GM23338 (cell line): Measurements from ENCODE around the gene OR11H7. TPM values are rescaled to one million over a fixed set of nuclear protein-coding genes. Genes with fewer than 3 reads are reported as not detected.

Source experiments
- ATAC-seq: fragments of 200-7000 bp; cut with Tn5 transposase; 3 replicates; pipeline ENCODE4 v1.9.1; 2020
- DNase-seq: peaks from one replicate; pipeline ENCODE4 v3.0.0-alpha.2; 2015; ENCODE audit warnings: low spot score
- H2AFZ ChIP-seq: fragments of 200-600 bp; sonication (generic); 2 replicates; pipeline ENCODE4 v1.8.0; 2016; ENCODE audit warnings: antibody characterized with exemption, mild to moderate bottlenecking, moderate library complexity
- H3F3A ChIP-seq: fragments of 200-600 bp; sonication (generic); replicated peaks from 2 replicates; pipeline ENCODE4 v1.8.0; 2017; ENCODE audit warnings: antibody characterized with exemption, mixed run types, low read depth
- H3K27ac ChIP-seq: fragments of 200-600 bp; sonication (generic); 2 replicates; pipeline ENCODE4 v1.6.1; 2016; ENCODE audit warnings: low read depth
- H3K27me3 ChIP-seq: fragments of 200-600 bp; sonication (generic); 2 replicates; pipeline ENCODE4 v1.8.0; 2016; ENCODE audit warnings: mild to moderate bottlenecking, mixed run types, moderate library complexity; ENCODE audit not compliant: insufficient read depth
- H3K36me3 ChIP-seq: fragments of 200-600 bp; sonication (generic); 2 replicates; pipeline ENCODE4 v1.8.0; 2016; ENCODE audit warnings: mild to moderate bottlenecking; ENCODE audit not compliant: insufficient read depth
- H3K4me1 ChIP-seq: fragments of 200-600 bp; sonication (generic); 2 replicates; pipeline ENCODE4 v1.8.0; 2016; ENCODE audit warnings: mild to moderate bottlenecking, moderate library complexity; ENCODE audit not compliant: insufficient read depth
- H3K4me2 ChIP-seq: fragments of 200-600 bp; sonication (generic); 2 replicates; pipeline ENCODE4 v1.7.1; 2017; ENCODE audit warnings: mixed run types
- H3K4me3 ChIP-seq: fragments of 200-600 bp; sonication (generic); 2 replicates; pipeline ENCODE4 v1.6.1; 2016; ENCODE audit warnings: mixed run types
- H3K79me2 ChIP-seq: fragments of 200-600 bp; sonication (generic); replicated peaks from 2 replicates; pipeline ENCODE4 v1.8.0; 2017; ENCODE audit warnings: mild to moderate bottlenecking; ENCODE audit not compliant: insufficient read depth
- H3K9me2 ChIP-seq: fragments of 200-600 bp; sonication (generic); 2 replicates; pipeline ENCODE4 v1.8.0; 2017; ENCODE audit not compliant: insufficient read depth
- H4K20me1 ChIP-seq: fragments of 200-600 bp; sonication (generic); replicated peaks from 2 replicates; pipeline ENCODE4 v1.8.0; 2017; ENCODE audit warnings: mild to moderate bottlenecking; ENCODE audit not compliant: insufficient read depth
- H3K27ac Mint-ChIP-seq: 2 replicates; pipeline ENCODE4 v1.8.0; 2020; ENCODE audit warnings: inconsistent platforms, mild to moderate bottlenecking, moderate library complexity, mixed read lengths
- H3K27me3 Mint-ChIP-seq: 3 replicates; pipeline ENCODE4 v1.8.0; 2022; ENCODE audit warnings: low read depth, mild to moderate bottlenecking, moderate library complexity, mixed read lengths, inconsistent platforms; ENCODE audit not compliant: insufficient read depth, poor library complexity
- H3K36me3 Mint-ChIP-seq: 3 replicates; pipeline ENCODE4 v1.8.0; 2021; ENCODE audit warnings: low read depth, mild to moderate bottlenecking, inconsistent platforms, moderate library complexity, mixed read lengths
- H3K4me1 Mint-ChIP-seq: 3 replicates; pipeline ENCODE4 v1.8.0; 2020; ENCODE audit warnings: mild to moderate bottlenecking, inconsistent platforms, mixed read lengths
- H3K4me3 Mint-ChIP-seq: 3 replicates; pipeline ENCODE4 v1.8.0; 2021; ENCODE audit warnings: moderate library complexity, mild to moderate bottlenecking, inconsistent platforms, mixed read lengths
- H3K9me3 Mint-ChIP-seq: 3 replicates; pipeline ENCODE4 v1.8.0; 2020; ENCODE audit warnings: moderate library complexity, mild to moderate bottlenecking, inconsistent platforms, mixed read lengths
- CREB1 ChIP-seq: fragments of 250-450 bp; sonication (Bioruptor Pico); IDR thresholded peaks from 2 replicates; pipeline ENCODE4 v1.5.0; 2020; ENCODE audit warnings: low read depth, mild to moderate bottlenecking, moderate library complexity
- CTCF ChIP-seq, 2 experiments: fragments of 200-600 bp in 1 of 2; sonication (generic) in 1 of 2; conservative IDR thresholded peaks; 2 replicates each; pipeline versions ENCODE4 v1.5.1 to v1.6.1; 2016 to 2017; ENCODE audit warnings: antibody characterized with exemption in 2 of 2, low read depth in 2 of 2, mild to moderate bottlenecking in 2 of 2, moderate library complexity in 1 of 2
- ETS1 ChIP-seq: IDR thresholded peaks from 2 replicates; pipeline ENCODE4 v1.6.1; 2016; ENCODE audit warnings: antibody characterized with exemption
- EZH2 ChIP-seq: fragments of 200-600 bp; sonication (generic); IDR thresholded peaks from one replicate; pipeline ENCODE4 v1.8.0; 2017; ENCODE audit warnings: antibody characterized with exemption, mild to moderate bottlenecking, low read depth; ENCODE audit not compliant: unreplicated experiment
- EZH2phosphoT487 ChIP-seq: fragments of 200-600 bp; sonication (generic); IDR thresholded peaks from one replicate; pipeline ENCODE4 v1.8.1; 2018; ENCODE audit warnings: antibody characterized with exemption; ENCODE audit not compliant: unreplicated experiment
- JUNB ChIP-seq: IDR thresholded peaks from one replicate; pipeline ENCODE4 v1.6.1; 2016; ENCODE audit warnings: antibody characterized with exemption; ENCODE audit not compliant: unreplicated experiment
- NANOG ChIP-seq: IDR thresholded peaks from 2 replicates; pipeline ENCODE4 v1.6.1; 2016; ENCODE audit warnings: antibody characterized with exemption, borderline replicate concordance
- POLR2AphosphoS5 ChIP-seq: IDR thresholded peaks from 2 replicates; pipeline ENCODE4 v1.6.1; 2016; ENCODE audit warnings: antibody characterized with exemption, low read depth
- REST ChIP-seq: IDR thresholded peaks from one replicate; pipeline ENCODE4 v1.6.1; 2018; ENCODE audit warnings: antibody characterized with exemption; ENCODE audit not compliant: unreplicated experiment
- STAT1 ChIP-seq: IDR thresholded peaks from one replicate; pipeline ENCODE4 v1.6.1; 2016; ENCODE audit warnings: antibody characterized with exemption; ENCODE audit not compliant: unreplicated experiment
- ZNF114 ChIP-seq: fragments of 250-450 bp; sonication (Bioruptor Pico); IDR thresholded peaks from 2 replicates; pipeline ENCODE4 v1.5.0; 2020; ENCODE audit warnings: mild to moderate bottlenecking, moderate library complexity
- ZNF331 ChIP-seq: fragments of 250-450 bp; sonication (Bioruptor Pico); IDR thresholded peaks from 2 replicates; pipeline ENCODE4 v1.5.0; 2020; ENCODE audit warnings: low read depth, mild to moderate bottlenecking, moderate library complexity
- ZNF462 ChIP-seq: fragments of 250-450 bp; sonication (Bioruptor Pico); IDR thresholded peaks from 2 replicates; pipeline ENCODE4 v1.5.0; 2020; ENCODE audit warnings: mild to moderate bottlenecking, moderate library complexity
- polyA plus RNA-seq: library from polyadenylated mRNA; unstranded; fragments of >200 nt; fragmentation: Nextera tagmentation; extraction: Ambion mirVana; gene quantifications from 2 replicates; pipeline ENCODE4 v1.2.1, GENCODE V29; 2016
- total RNA-seq: library from RNA; depleted of rRNA; stranded (reverse); fragments of >200 nt; shearing (Covaris generic); gene quantifications from 2 replicates; pipeline ENCODE4 v1.2.3, GENCODE V29; 2014

OR11H7 gene
- total and polyA plus RNA-seq, 2 experiments from 2014 or later, result not detected

- H4K20me1 ChIP-seq, result no peaks in the 10 kb centered on the region
- no peaks in the 10 kb centered on the region for H3K9me2 ChIP-seq
- no peak overlapping the region for H3K4me2 ChIP-seq
- Mint-ChIP-seq H3K9me3 (peaks cover 94% of the 10 kb centered on the region), H3K4me1 (no peaks in the 10 kb centered on the region), H3K27ac (no peak overlapping the region), H3K36me3 (peaks cover 19% of the 10 kb centered on the region), H3K4me3 (no peak overlapping the region), H3K27me3 (peaks cover 9% of the 10 kb centered on the region)
- no peaks in the 10 kb centered on the region for H3K79me2 ChIP-seq
- no peak for TF ChIP-seq REST
- TF ChIP-seq STAT1, result no peak
- no peak for TF ChIP-seq CREB1
- no peak for TF ChIP-seq ZNF114 (CRISPR knock-in tag)
- TF ChIP-seq EZH2, result no peak
- no peak for TF ChIP-seq ZNF462
- TF ChIP-seq ZNF331 (CRISPR knock-in tag), result no peak
- TF ChIP-seq CTCF (conservative IDR thresholded peaks at IDR 0.05; ENCODE audit: low read depth in 2 of 2), result no peak
- TF ChIP-seq EZH2phosphoT487, result no peak
- no peak for TF ChIP-seq ETS1
- no peak for TF ChIP-seq POLR2AphosphoS5
- no peak for TF ChIP-seq NANOG
- no peak for TF ChIP-seq JUNB
- ATAC-seq, result no peak
- no peak overlapping the region for H2AFZ ChIP-seq
- no peaks in the 10 kb centered on the region for H3F3A ChIP-seq
- no peak overlapping the region for H3K4me3 ChIP-seq
- H3K27me3 ChIP-seq, result no peaks in the 10 kb centered on the region
- H3K36me3 ChIP-seq, result no peaks in the 10 kb centered on the region
- no peak overlapping the region for H3K27ac ChIP-seq
- H3K4me1 ChIP-seq, result no peaks in the 10 kb centered on the region
- DNase-seq, result no peak
Observed at GRCh38 chr14:20179880-20180279, 48.9 kb upstream of the OR11H7 start.
